ENCODE data around the gene SLC38A8.
A peak's percentile ranks its signal among the peaks of the same experiment; 100 is the strongest.

Gene SLC38A8

GRCh38 chr16:84042308-84042878, at the start of gene SLC38A8:
Gene SLC38A8 (minus strand): TSS chr16:84042795. CDS start chr16:84042157, 638 bp downstream.
- DNase-seq, result no peak

GRCh38 chr16:84091460-84091859, 48.9 kb upstream of the SLC38A8 start:
- DNase-seq, result no peak

GRCh38 chr16:84090211-84090610, 47.6 kb upstream of the SLC38A8 start:
- DNase-seq, result no peak

GRCh38 chr16:84088695-84089395, 46.2 kb upstream of the SLC38A8 start:
- DNase-seq, result no peak

- DNase-seq, result no peak
Observed at GRCh38 chr16:84087466-84088151, 45.0 kb upstream of the SLC38A8 start.

GRCh38 chr16:84087001-84087400, 44.4 kb upstream of the SLC38A8 start:
- no peak for DNase-seq

GRCh38 chr16:84086341-84086740, 43.7 kb upstream of the SLC38A8 start:
- no peak for DNase-seq

GRCh38 chr16:84085773-84086172, 43.2 kb upstream of the SLC38A8 start:
- DNase-seq, result peak; percentile 21

GRCh38 chr16:84085271-84085667, 42.7 kb upstream of the SLC38A8 start:
- DNase-seq, result no peak

- DNase-seq, result no peak
Observed at GRCh38 chr16:84084570-84085270, 42.1 kb upstream of the SLC38A8 start.

- DNase-seq, result no peak
Observed at GRCh38 chr16:84082835-84083569, 40.4 kb upstream of the SLC38A8 start.

- DNase-seq, result no peak
Observed at GRCh38 chr16:84082110-84082509, 39.5 kb upstream of the SLC38A8 start.

GRCh38 chr16:84081446-84081989, 38.9 kb upstream of the SLC38A8 start:
- no peak for DNase-seq

- DNase-seq, result no peak
Observed at GRCh38 chr16:84080813-84081212, 38.2 kb upstream of the SLC38A8 start.

- no peak for DNase-seq
Observed at GRCh38 chr16:84080378-84080777, 37.8 kb upstream of the SLC38A8 start.

- no peak for DNase-seq
Observed at GRCh38 chr16:84079664-84080063, 37.1 kb upstream of the SLC38A8 start.

GRCh38 chr16:84075376-84075775, 32.8 kb upstream of the SLC38A8 start:
- no peak for DNase-seq

- DNase-seq, result no peak
Observed at GRCh38 chr16:84074721-84075120, 32.1 kb upstream of the SLC38A8 start.

- DNase-seq, result no peak
Observed at GRCh38 chr16:84072014-84072413, 29.4 kb upstream of the SLC38A8 start.

- no peak for DNase-seq
Observed at GRCh38 chr16:84071121-84071520, 28.5 kb upstream of the SLC38A8 start.

GRCh38 chr16:84069540-84069939, 26.9 kb upstream of the SLC38A8 start:
- no peak for DNase-seq

GRCh38 chr16:84068783-84069462, 26.3 kb upstream of the SLC38A8 start:
- no peak for DNase-seq
